Activated naive CD4-positive, alpha-beta T cell treated with anti-CD3 and anti-CD28 coated beads, Interleukin-2, amount 50 U/mL, for 24 hours (primary cell): Measurements from ENCODE around the gene RGS3.

Experiments used
- H3K27ac Mint-ChIP-seq: one replicate; pipeline ENCODE4 v1.8.0; 2021; ENCODE audit warnings: mild to moderate bottlenecking, mixed read lengths
- H3K27me3 Mint-ChIP-seq: one replicate; pipeline ENCODE4 v1.8.0; 2021; ENCODE audit warnings: mixed read lengths
- H3K36me3 Mint-ChIP-seq: one replicate; pipeline ENCODE4 v1.8.0; 2021; ENCODE audit warnings: mixed read lengths
- H3K4me1 Mint-ChIP-seq: one replicate; pipeline ENCODE4 v1.8.0; 2021; ENCODE audit warnings: mixed read lengths
- H3K4me3 Mint-ChIP-seq: one replicate; pipeline ENCODE4 v1.8.0; 2021; ENCODE audit warnings: mild to moderate bottlenecking, mixed read lengths
- H3K9me3 Mint-ChIP-seq: one replicate; pipeline ENCODE4 v1.8.0; 2021; ENCODE audit warnings: mixed read lengths

RGS3 gene

DNA sequence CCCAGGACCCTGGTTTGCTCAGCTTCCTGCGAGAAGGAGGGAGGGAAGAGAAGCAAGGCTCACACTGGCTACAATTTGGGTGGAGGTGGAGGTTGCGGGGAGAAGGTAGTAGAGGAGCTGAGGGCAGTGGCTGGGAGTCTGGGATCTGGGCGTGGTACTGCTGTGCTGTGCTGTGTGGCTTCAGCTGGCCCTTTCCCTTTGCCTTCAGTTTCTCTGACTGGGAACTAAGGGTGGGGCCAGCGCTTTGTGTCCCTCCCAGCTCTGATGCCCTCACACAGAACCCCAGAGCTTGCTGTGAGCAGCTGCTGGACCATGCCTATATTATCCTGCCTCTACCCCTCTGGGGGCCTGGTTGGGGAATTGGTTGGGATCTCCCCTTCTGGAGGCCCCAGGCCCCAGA, 60.9 kb downstream of the RGS3 start:
- H3K27ac Mint-ChIP-seq, result peak overlapping the region; percentile 71
- peaks cover 75% of the 10 kb centered on the region for H3K4me1 Mint-ChIP-seq
- H3K27me3 Mint-ChIP-seq, result no peaks in the 10 kb centered on the region
- H3K4me3 Mint-ChIP-seq, result peak overlapping the region; percentile 71
- peaks cover 8% of the 10 kb centered on the region for H3K36me3 Mint-ChIP-seq
- H3K9me3 Mint-ChIP-seq, result no peaks in the 10 kb centered on the region

DNA sequence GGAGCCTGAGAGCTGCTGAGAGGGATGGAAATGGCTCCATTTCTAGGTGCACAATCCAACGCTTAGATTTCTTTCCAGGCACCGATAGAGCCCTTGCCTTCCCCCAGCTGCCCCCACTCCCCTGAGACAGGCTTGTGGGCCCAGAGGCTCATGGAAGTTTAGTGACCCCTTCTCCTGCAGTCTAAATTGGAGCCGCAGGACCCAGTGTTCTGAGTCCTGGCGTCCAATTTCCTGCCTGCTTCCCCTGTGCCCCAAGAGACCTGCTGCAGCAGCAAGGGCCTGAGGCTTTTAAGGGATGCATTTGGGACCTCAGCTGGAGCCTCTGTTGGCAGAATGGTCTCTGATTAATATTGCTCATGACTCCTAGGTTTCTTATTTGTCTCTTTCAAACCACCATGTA, 61.7 kb downstream of the RGS3 start:
- H3K27me3 Mint-ChIP-seq, result no peaks in the 10 kb centered on the region
- H3K4me3 Mint-ChIP-seq, result no peak overlapping the region
- H3K36me3 Mint-ChIP-seq, result peaks cover 7% of the 10 kb centered on the region
- H3K4me1 Mint-ChIP-seq, result peaks cover 68% of the 10 kb centered on the region
- no peaks in the 10 kb centered on the region for H3K9me3 Mint-ChIP-seq
- H3K27ac Mint-ChIP-seq, result no peak overlapping the region

DNA sequence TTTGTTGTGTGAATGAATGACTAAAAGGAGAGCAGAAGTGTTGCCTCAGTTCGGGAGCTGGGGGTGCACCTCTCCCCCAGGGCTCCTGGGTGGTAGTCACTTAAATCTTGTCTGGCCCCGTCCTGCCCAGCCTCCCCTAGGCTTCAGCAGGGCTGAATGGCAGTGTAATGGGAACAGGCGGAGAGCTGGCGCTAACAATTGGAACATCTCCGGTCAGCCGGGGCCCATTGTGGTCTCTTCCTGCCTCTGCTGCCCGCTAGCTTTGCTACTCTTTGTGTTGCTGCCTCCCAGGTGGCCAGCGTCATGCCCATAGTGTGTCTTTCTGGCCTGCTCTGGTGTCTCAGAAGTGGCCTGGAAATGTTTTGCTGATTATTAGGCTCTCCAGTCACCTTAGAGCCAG, 62.3 kb downstream of the RGS3 start:
- H3K27ac Mint-ChIP-seq, result no peak overlapping the region
- H3K36me3 Mint-ChIP-seq, result peaks cover 6% of the 10 kb centered on the region
- no peaks in the 10 kb centered on the region for H3K9me3 Mint-ChIP-seq
- H3K4me1 Mint-ChIP-seq, result peaks cover 61% of the 10 kb centered on the region
- H3K4me3 Mint-ChIP-seq, result peak overlapping the region; percentile 61
- no peaks in the 10 kb centered on the region for H3K27me3 Mint-ChIP-seq

- no peaks in the 10 kb centered on the region for H3K9me3 Mint-ChIP-seq
- H3K27me3 Mint-ChIP-seq, result no peaks in the 10 kb centered on the region
- peaks cover 7% of the 10 kb centered on the region for H3K36me3 Mint-ChIP-seq
- H3K4me3 Mint-ChIP-seq, result peak overlapping the region; percentile 61
- no peak overlapping the region for H3K27ac Mint-ChIP-seq
- peaks cover 59% of the 10 kb centered on the region for H3K4me1 Mint-ChIP-seq
Measured at GRCh38 chr9:113526231-113526746, 62.8 kb downstream of the RGS3 start.

GRCh38 chr9:113526841-113527240, 63.3 kb downstream of the RGS3 start:
- H3K9me3 Mint-ChIP-seq, result no peaks in the 10 kb centered on the region
- H3K27ac Mint-ChIP-seq, result no peak overlapping the region
- no peak overlapping the region for H3K4me3 Mint-ChIP-seq
- peaks cover 13% of the 10 kb centered on the region for H3K36me3 Mint-ChIP-seq
- H3K4me1 Mint-ChIP-seq, result peaks cover 58% of the 10 kb centered on the region
- H3K27me3 Mint-ChIP-seq, result no peaks in the 10 kb centered on the region

GRCh38 chr9:113528088-113528487, 64.6 kb downstream of the RGS3 start:
- peaks cover 50% of the 10 kb centered on the region for H3K4me1 Mint-ChIP-seq
- H3K9me3 Mint-ChIP-seq, result no peaks in the 10 kb centered on the region
- H3K36me3 Mint-ChIP-seq, result peaks cover 15% of the 10 kb centered on the region
- no peak overlapping the region for H3K4me3 Mint-ChIP-seq
- no peaks in the 10 kb centered on the region for H3K27me3 Mint-ChIP-seq
- H3K27ac Mint-ChIP-seq, result no peak overlapping the region

DNA sequence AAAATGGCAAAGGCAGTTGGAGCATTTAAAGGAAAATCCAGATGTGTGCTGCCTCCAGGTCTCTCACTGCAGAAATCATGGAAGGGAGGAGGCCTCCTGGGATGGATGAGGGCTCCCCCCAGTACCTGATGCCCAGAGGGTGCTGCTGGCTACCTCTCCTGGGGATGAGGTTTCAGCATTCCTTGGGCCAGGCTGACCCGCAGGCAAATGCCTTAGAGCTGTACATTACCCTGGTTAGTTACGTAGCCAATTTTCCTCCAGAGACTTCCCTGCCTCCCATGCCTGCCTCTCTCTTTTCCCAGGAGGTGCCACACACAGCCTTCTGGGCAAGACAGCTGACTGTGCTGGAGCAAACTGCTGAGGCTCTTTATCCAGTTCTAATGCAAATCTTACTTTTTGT, 65.3 kb downstream of the RGS3 start:
- Mint-ChIP-seq H3K36me3 (peaks cover 15% of the 10 kb centered on the region), H3K4me3 (no peak overlapping the region), H3K27me3 (no peaks in the 10 kb centered on the region), H3K27ac (no peak overlapping the region), H3K4me1 (peaks cover 43% of the 10 kb centered on the region), H3K9me3 (no peaks in the 10 kb centered on the region)

GRCh38 chr9:113529336-113530009, 65.9 kb downstream of the RGS3 start:
- Mint-ChIP-seq H3K27me3 (no peaks in the 10 kb centered on the region), H3K27ac (peak overlapping the region; percentile 8), H3K9me3 (no peaks in the 10 kb centered on the region), H3K36me3 (peaks cover 15% of the 10 kb centered on the region), H3K4me1 (peaks cover 36% of the 10 kb centered on the region), H3K4me3 (no peak overlapping the region)

GRCh38 chr9:113530022-113530635, 66.6 kb downstream of the RGS3 start:
- Mint-ChIP-seq H3K27ac (no peak overlapping the region), H3K4me3 (no peak overlapping the region), H3K36me3 (peaks cover 15% of the 10 kb centered on the region), H3K4me1 (peaks cover 29% of the 10 kb centered on the region), H3K27me3 (no peaks in the 10 kb centered on the region), H3K9me3 (no peaks in the 10 kb centered on the region)

- Mint-ChIP-seq H3K4me1 (peaks cover 24% of the 10 kb centered on the region), H3K9me3 (no peaks in the 10 kb centered on the region), H3K27me3 (no peaks in the 10 kb centered on the region), H3K36me3 (peaks cover 13% of the 10 kb centered on the region), H3K27ac (no peak overlapping the region), H3K4me3 (no peak overlapping the region)
Measured at GRCh38 chr9:113530942-113531341, 67.4 kb downstream of the RGS3 start.

GRCh38 chr9:113531919-113532808, 68.6 kb downstream of the RGS3 start:
- Mint-ChIP-seq H3K4me3 (no peak overlapping the region), H3K27ac (no peak overlapping the region), H3K27me3 (no peaks in the 10 kb centered on the region), H3K9me3 (no peaks in the 10 kb centered on the region), H3K4me1 (peaks cover 19% of the 10 kb centered on the region), H3K36me3 (peaks cover 15% of the 10 kb centered on the region)

- no peak overlapping the region for H3K27ac Mint-ChIP-seq
- peaks cover 12% of the 10 kb centered on the region for H3K4me1 Mint-ChIP-seq
- H3K36me3 Mint-ChIP-seq, result peaks cover 15% of the 10 kb centered on the region
- no peaks in the 10 kb centered on the region for H3K9me3 Mint-ChIP-seq
- H3K27me3 Mint-ChIP-seq, result no peaks in the 10 kb centered on the region
- H3K4me3 Mint-ChIP-seq, result no peak overlapping the region
Measured at GRCh38 chr9:113532809-113533190, 69.3 kb downstream of the RGS3 start.

GRCh38 chr9:113533335-113534225, 70.1 kb downstream of the RGS3 start:
- peaks cover 12% of the 10 kb centered on the region for H3K4me1 Mint-ChIP-seq
- no peaks in the 10 kb centered on the region for H3K27me3 Mint-ChIP-seq
- H3K4me3 Mint-ChIP-seq, result no peak overlapping the region
- H3K9me3 Mint-ChIP-seq, result no peaks in the 10 kb centered on the region
- peaks cover 15% of the 10 kb centered on the region for H3K36me3 Mint-ChIP-seq
- H3K27ac Mint-ChIP-seq, result no peak overlapping the region

- no peak overlapping the region for H3K4me3 Mint-ChIP-seq
- H3K9me3 Mint-ChIP-seq, result no peaks in the 10 kb centered on the region
- H3K27ac Mint-ChIP-seq, result no peak overlapping the region
- peaks cover 14% of the 10 kb centered on the region for H3K36me3 Mint-ChIP-seq
- H3K27me3 Mint-ChIP-seq, result no peaks in the 10 kb centered on the region
- H3K4me1 Mint-ChIP-seq, result peaks cover 12% of the 10 kb centered on the region
Measured at GRCh38 chr9:113535756-113536155, 72.2 kb downstream of the RGS3 start.

DNA sequence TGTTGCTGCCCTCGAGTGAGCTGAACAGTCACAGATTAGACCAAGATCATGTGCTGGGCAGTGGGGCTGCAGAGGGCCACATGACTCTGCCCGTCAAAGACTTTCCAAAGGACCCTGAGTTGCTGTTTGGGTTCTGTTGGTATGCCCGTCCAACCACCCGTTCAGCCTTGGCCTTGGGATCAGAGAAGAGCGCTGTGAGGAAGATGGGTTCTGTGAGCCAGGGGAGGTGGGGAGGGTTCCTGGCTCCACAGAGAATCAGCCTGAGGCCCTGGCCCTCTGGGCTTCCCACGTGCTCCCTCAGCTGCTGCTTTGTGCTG, 72.6 kb downstream of the RGS3 start:
- no peaks in the 10 kb centered on the region for H3K9me3 Mint-ChIP-seq
- H3K4me3 Mint-ChIP-seq, result no peak overlapping the region
- H3K27ac Mint-ChIP-seq, result no peak overlapping the region
- H3K36me3 Mint-ChIP-seq, result peaks cover 14% of the 10 kb centered on the region
- H3K27me3 Mint-ChIP-seq, result no peaks in the 10 kb centered on the region
- H3K4me1 Mint-ChIP-seq, result peaks cover 12% of the 10 kb centered on the region
